GM23338 (cell line): ENCODE results near the gene PIP5K1A.

Experiments
- CREB1 ChIP-seq: fragments of 250-450 bp; sonication (Bioruptor Pico); IDR thresholded peaks from 2 replicates; pipeline ENCODE4 v1.5.0; 2020; ENCODE audit warnings: low read depth, mild to moderate bottlenecking, moderate library complexity
- CTCF ChIP-seq, 2 experiments: fragments of 200-600 bp in 1 of 2; sonication (generic) in 1 of 2; conservative IDR thresholded peaks; 2 replicates each; pipeline versions ENCODE4 v1.5.1 to v1.6.1; 2016 to 2017; ENCODE audit warnings: antibody characterized with exemption in 2 of 2, low read depth in 2 of 2, mild to moderate bottlenecking in 2 of 2, moderate library complexity in 1 of 2
- EZH2 ChIP-seq: fragments of 200-600 bp; sonication (generic); IDR thresholded peaks from one replicate; pipeline ENCODE4 v1.8.0; 2017; ENCODE audit warnings: antibody characterized with exemption, mild to moderate bottlenecking, low read depth; ENCODE audit not compliant: unreplicated experiment
- EZH2phosphoT487 ChIP-seq: fragments of 200-600 bp; sonication (generic); IDR thresholded peaks from one replicate; pipeline ENCODE4 v1.8.1; 2018; ENCODE audit warnings: antibody characterized with exemption; ENCODE audit not compliant: unreplicated experiment
- JUNB ChIP-seq: IDR thresholded peaks from one replicate; pipeline ENCODE4 v1.6.1; 2016; ENCODE audit warnings: antibody characterized with exemption; ENCODE audit not compliant: unreplicated experiment
- POLR2AphosphoS5 ChIP-seq: IDR thresholded peaks from 2 replicates; pipeline ENCODE4 v1.6.1; 2016; ENCODE audit warnings: antibody characterized with exemption, low read depth
- REST ChIP-seq: IDR thresholded peaks from one replicate; pipeline ENCODE4 v1.6.1; 2018; ENCODE audit warnings: antibody characterized with exemption; ENCODE audit not compliant: unreplicated experiment
- STAT1 ChIP-seq: IDR thresholded peaks from one replicate; pipeline ENCODE4 v1.6.1; 2016; ENCODE audit warnings: antibody characterized with exemption; ENCODE audit not compliant: unreplicated experiment
- ZNF114 ChIP-seq: fragments of 250-450 bp; sonication (Bioruptor Pico); IDR thresholded peaks from 2 replicates; pipeline ENCODE4 v1.5.0; 2020; ENCODE audit warnings: mild to moderate bottlenecking, moderate library complexity
- ZNF331 ChIP-seq: fragments of 250-450 bp; sonication (Bioruptor Pico); IDR thresholded peaks from 2 replicates; pipeline ENCODE4 v1.5.0; 2020; ENCODE audit warnings: low read depth, mild to moderate bottlenecking, moderate library complexity
- TF ChIP-seq, protein P1 (sequence below): IDR thresholded peaks from 2 replicates; pipeline ENCODE4 v1.6.1; 2016; ENCODE audit warnings: antibody characterized with exemption
- TF ChIP-seq, protein P2 (sequence below): fragments of 250-450 bp; sonication (Bioruptor Pico); IDR thresholded peaks from 2 replicates; pipeline ENCODE4 v1.5.0; 2020; ENCODE audit warnings: mild to moderate bottlenecking, moderate library complexity

- TF ChIP-seq CTCF (conservative IDR thresholded peaks at IDR 0.05; ENCODE audit: low read depth in 2 of 2): no peak
- no peak for TF ChIP-seq REST
- TF ChIP-seq STAT1: no peak
- no peak for TF ChIP-seq POLR2AphosphoS5
- no peak for TF ChIP-seq JUNB
- TF ChIP-seq EZH2: no peak
- no peak for TF ChIP-seq CREB1 (CRISPR knock-in tag)
- no peak for TF ChIP-seq ZNF331 (CRISPR knock-in tag)
- no peak for TF ChIP-seq EZH2phosphoT487
- TF ChIP-seq, protein P1, sequence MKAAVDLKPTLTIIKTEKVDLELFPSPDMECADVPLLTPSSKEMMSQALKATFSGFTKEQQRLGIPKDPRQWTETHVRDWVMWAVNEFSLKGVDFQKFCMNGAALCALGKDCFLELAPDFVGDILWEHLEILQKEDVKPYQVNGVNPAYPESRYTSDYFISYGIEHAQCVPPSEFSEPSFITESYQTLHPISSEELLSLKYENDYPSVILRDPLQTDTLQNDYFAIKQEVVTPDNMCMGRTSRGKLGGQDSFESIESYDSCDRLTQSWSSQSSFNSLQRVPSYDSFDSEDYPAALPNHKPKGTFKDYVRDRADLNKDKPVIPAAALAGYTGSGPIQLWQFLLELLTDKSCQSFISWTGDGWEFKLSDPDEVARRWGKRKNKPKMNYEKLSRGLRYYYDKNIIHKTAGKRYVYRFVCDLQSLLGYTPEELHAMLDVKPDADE: no peak
- TF ChIP-seq, protein P2, sequence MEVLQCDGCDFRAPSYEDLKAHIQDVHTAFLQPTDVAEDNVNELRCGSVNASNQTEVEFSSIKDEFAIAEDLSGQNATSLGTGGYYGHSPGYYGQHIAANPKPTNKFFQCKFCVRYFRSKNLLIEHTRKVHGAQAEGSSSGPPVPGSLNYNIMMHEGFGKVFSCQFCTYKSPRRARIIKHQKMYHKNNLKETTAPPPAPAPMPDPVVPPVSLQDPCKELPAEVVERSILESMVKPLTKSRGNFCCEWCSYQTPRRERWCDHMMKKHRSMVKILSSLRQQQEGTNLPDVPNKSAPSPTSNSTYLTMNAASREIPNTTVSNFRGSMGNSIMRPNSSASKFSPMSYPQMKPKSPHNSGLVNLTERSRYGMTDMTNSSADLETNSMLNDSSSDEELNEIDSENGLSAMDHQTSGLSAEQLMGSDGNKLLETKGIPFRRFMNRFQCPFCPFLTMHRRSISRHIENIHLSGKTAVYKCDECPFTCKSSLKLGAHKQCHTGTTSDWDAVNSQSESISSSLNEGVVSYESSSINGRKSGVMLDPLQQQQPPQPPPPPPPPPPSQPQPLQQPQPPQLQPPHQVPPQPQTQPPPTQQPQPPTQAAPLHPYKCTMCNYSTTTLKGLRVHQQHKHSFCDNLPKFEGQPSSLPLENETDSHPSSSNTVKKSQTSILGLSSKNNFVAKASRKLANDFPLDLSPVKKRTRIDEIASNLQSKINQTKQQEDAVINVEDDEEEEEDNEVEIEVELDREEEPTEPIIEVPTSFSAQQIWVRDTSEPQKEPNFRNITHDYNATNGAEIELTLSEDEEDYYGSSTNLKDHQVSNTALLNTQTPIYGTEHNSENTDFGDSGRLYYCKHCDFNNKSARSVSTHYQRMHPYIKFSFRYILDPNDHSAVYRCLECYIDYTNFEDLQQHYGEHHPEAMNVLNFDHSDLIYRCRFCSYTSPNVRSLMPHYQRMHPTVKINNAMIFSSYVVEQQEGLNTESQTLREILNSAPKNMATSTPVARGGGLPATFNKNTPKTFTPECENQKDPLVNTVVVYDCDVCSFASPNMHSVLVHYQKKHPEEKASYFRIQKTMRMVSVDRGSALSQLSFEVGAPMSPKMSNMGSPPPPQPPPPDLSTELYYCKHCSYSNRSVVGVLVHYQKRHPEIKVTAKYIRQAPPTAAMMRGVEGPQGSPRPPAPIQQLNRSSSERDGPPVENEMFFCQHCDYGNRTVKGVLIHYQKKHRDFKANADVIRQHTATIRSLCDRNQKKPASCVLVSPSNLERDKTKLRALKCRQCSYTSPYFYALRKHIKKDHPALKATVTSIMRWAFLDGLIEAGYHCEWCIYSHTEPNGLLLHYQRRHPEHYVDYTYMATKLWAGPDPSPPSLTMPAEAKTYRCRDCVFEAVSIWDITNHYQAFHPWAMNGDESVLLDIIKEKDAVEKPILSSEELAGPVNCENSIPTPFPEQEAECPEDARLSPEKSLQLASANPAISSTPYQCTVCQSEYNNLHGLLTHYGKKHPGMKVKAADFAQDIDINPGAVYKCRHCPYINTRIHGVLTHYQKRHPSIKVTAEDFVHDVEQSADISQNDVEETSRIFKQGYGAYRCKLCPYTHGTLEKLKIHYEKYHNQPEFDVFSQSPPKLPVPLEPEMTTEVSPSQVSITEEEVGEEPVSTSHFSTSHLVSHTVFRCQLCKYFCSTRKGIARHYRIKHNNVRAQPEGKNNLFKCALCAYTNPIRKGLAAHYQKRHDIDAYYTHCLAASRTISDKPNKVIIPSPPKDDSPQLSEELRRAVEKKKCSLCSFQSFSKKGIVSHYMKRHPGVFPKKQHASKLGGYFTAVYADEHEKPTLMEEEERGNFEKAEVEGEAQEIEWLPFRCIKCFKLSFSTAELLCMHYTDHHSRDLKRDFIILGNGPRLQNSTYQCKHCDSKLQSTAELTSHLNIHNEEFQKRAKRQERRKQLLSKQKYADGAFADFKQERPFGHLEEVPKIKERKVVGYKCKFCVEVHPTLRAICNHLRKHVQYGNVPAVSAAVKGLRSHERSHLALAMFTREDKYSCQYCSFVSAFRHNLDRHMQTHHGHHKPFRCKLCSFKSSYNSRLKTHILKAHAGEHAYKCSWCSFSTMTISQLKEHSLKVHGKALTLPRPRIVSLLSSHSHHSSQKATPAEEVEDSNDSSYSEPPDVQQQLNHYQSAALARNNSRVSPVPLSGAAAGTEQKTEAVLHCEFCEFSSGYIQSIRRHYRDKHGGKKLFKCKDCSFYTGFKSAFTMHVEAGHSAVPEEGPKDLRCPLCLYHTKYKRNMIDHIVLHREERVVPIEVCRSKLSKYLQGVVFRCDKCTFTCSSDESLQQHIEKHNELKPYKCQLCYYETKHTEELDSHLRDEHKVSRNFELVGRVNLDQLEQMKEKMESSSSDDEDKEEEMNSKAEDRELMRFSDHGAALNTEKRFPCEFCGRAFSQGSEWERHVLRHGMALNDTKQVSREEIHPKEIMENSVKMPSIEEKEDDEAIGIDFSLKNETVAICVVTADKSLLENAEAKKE (CRISPR knock-in tag): no peak
- TF ChIP-seq ZNF114 (CRISPR knock-in tag): no peak
Observed at GRCh38 chr1:151288502-151288901, 90.2 kb downstream of the PIP5K1A start.
